ENCODE results near the gene SLC25A25. TPM values are rescaled to one million over a fixed set of nuclear protein-coding genes. Genes with fewer than 3 reads are reported as not detected.

Gene SLC25A25
- total RNA-seq, 4 donors from 2014 or later = 23.4 to 29.7 (median 27.2) TPM

DNA sequence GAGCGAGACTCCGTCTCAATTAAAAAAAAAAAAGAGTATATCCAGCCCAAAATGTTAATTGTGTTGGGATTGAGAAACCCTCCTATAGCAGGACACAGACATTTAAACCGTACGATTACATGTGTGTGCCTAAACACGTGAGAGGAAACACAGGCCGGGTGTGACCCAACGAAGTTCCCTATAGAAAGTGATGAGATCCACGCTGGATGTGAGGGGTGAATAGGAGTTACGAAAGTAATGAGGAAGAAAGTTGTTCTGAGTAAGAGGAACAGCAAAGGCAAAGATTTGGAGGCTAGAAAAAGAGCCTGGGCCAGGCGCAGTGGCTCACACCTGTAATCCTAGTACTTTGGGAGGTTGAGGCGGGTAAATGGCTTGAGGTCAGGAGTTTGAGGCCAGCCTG, 14.5 kb upstream of the SLC25A25 start:
- no peak overlapping the region for H3K4me3 ChIP-seq
- no peaks in the 10 kb centered on the region for H3K36me3 ChIP-seq
- WGBS, 2 donors = 82 to 83% methylated on average over 11 of the region's 11 CpGs
- H3K27ac ChIP-seq = peak overlapping the region in 3 of 4 donors; percentile 32 to 97 (median 94)
- no peaks in the 10 kb centered on the region for H3K9me3 ChIP-seq
- TF ChIP-seq EP300 (IDR thresholded peaks at IDR 0.05) (peak; percentile 36 to 79), POLR2A (IDR thresholded peaks at IDR 0.05) (no peak)
- H3K4me1 ChIP-seq = peaks cover 0 to 56% (median 32%) of the 10 kb centered on the region in 4 donors
- peak in 1 of 2 donors; percentile 63 for DNase-seq (ENCODE audit: low spot score in 2 of 2)
- no peaks in the 10 kb centered on the region for H3K27me3 ChIP-seq

DNA sequence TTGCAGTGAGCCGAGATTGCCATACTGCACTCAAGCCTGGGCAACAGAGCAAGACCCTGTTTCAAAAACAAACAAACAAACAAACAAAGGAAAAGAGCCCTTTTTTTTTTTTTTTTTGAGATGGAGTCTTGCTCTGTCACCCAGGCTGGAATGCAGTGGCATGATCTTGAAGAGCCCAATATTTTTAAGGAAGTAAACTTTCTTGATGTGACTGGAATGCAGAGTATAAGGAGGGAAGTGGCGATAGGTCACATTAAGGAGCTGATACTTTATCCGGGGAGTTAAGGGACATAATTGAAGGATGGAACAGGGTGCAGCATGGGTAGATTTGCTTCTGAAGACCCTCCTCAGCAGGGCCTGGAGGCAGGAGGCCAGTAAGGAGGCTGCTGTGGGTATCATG, 13.9 kb upstream of the SLC25A25 start:
- no peak for DNase-seq (ENCODE audit: low spot score in 2 of 2)
- Histone ChIP-seq H3K27ac (peak overlapping the region; percentile 80 to 97 (median 90)), H3K4me1 (peaks cover 0 to 56% (median 32%) of the 10 kb centered on the region in 4 donors), H3K9me3 (no peaks in the 10 kb centered on the region), H3K4me3 (no peak overlapping the region), H3K36me3 (no peaks in the 10 kb centered on the region), H3K27me3 (no peaks in the 10 kb centered on the region)
- TF ChIP-seq POLR2A (IDR thresholded peaks at IDR 0.05) = no peak
- TF ChIP-seq, protein P1, sequence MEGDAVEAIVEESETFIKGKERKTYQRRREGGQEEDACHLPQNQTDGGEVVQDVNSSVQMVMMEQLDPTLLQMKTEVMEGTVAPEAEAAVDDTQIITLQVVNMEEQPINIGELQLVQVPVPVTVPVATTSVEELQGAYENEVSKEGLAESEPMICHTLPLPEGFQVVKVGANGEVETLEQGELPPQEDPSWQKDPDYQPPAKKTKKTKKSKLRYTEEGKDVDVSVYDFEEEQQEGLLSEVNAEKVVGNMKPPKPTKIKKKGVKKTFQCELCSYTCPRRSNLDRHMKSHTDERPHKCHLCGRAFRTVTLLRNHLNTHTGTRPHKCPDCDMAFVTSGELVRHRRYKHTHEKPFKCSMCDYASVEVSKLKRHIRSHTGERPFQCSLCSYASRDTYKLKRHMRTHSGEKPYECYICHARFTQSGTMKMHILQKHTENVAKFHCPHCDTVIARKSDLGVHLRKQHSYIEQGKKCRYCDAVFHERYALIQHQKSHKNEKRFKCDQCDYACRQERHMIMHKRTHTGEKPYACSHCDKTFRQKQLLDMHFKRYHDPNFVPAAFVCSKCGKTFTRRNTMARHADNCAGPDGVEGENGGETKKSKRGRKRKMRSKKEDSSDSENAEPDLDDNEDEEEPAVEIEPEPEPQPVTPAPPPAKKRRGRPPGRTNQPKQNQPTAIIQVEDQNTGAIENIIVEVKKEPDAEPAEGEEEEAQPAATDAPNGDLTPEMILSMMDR (IDR thresholded peaks at IDR 0.05) = no peak
- TF ChIP-seq EP300 (IDR thresholded peaks at IDR 0.05) = no peak
- WGBS, 2 donors = 66 to 71% methylated on average over 3 of the region's 3 CpGs

DNA sequence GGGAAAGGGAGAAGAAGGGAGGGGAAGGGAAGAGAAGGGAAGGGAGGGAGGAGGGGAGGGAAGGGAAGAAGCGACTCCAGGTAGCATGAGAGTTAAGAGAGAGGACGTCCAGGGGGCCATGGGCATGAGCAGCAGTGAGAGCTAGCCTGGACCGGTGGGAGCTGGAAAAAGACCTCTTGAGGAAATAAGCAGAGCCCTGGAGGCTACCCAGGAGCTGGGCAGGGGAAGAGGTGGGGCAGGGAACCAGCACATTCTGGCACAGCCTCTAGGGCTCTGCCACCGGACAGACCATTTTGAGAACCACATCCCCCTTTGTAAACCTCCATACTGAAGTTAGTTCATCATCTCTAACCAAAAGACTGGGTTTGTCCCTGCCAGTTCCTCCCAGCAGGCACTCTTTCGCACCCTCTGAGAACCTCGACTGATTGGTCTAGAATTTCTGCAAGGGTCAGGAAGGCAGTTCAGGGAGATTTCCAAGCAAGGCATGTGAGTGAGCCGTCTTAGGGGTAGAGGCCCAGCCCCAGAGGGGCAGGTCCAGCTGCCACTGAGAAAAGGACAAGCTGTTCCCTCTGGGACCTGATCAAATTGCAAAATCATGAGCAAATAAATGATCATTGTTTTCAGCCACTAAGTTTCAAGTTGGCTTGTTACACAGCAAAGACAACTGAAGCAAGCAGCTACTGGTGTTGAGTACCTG, 12.5 kb upstream of the SLC25A25 start:
- 16 to 18% methylated on average over 6 to 7 of the region's 7 CpGs for WGBS, 2 donors
- H3K9me3 ChIP-seq = no peaks in the 10 kb centered on the region
- no peaks in the 10 kb centered on the region for H3K36me3 ChIP-seq
- H3K4me3 ChIP-seq = peak overlapping the region in 1 of 4 donors; percentile 19
- H3K27me3 ChIP-seq = no peaks in the 10 kb centered on the region
- peak overlapping the region; percentile 80 to 97 (median 90) for H3K27ac ChIP-seq
- TF ChIP-seq EP300 (IDR thresholded peaks at IDR 0.05) (peak; percentile 71 to 94), POLR2A (IDR thresholded peaks at IDR 0.05) (peak in 1 of 2 donors; percentile 41)
- TF ChIP-seq, protein P1 (IDR thresholded peaks at IDR 0.05) = peak in 2 of 5 experiments; percentile 10 to 11
- peak in 1 of 2 donors; percentile 40 for DNase-seq (ENCODE audit: low spot score in 2 of 2)
- H3K4me1 ChIP-seq = peaks cover 0 to 47% (median 32%) of the 10 kb centered on the region in 4 donors

DNA sequence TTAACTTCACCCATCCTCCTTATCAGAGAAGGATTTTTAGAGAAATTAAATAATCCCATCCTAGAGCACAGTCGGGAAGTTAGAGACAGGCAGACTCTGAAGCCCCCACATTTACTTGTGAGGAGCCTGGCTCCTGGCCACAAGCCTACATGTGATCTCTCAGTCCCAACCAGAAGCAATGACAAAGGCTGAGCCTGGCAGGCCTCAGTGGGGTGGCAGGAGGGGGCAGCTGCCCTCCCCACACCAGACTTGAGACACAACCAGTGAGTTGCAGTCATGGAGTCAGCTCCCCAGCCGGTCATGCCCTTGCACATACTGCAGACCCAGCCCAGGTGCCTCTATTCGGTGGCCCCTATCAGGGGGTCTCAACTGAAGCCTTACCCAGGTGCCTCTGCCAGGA, 11.9 kb upstream of the SLC25A25 start:
- Histone ChIP-seq H3K27me3 (no peaks in the 10 kb centered on the region), H3K4me3 (no peak overlapping the region), H3K27ac (peak overlapping the region; percentile 80 to 97 (median 90)), H3K9me3 (no peaks in the 10 kb centered on the region), H3K36me3 (peaks cover 0 to under 1% (median 0%) of the 10 kb centered on the region in 3 donors), H3K4me1 (peaks cover 0 to 44% (median 32%) of the 10 kb centered on the region in 4 donors)
- peak; percentile 10 to 27 for TF ChIP-seq POLR2A (IDR thresholded peaks at IDR 0.05)
- TF ChIP-seq EP300 (IDR thresholded peaks at IDR 0.05) = peak in 1 of 2 donors; percentile 40
- TF ChIP-seq, protein P1 (IDR thresholded peaks at IDR 0.05) = no peak
- WGBS, 2 donors = 45 to 49% methylated on average over 3 of the region's 3 CpGs
- DNase-seq (ENCODE audit: low spot score in 2 of 2) = peak in 1 of 2 donors; percentile 36

DNA sequence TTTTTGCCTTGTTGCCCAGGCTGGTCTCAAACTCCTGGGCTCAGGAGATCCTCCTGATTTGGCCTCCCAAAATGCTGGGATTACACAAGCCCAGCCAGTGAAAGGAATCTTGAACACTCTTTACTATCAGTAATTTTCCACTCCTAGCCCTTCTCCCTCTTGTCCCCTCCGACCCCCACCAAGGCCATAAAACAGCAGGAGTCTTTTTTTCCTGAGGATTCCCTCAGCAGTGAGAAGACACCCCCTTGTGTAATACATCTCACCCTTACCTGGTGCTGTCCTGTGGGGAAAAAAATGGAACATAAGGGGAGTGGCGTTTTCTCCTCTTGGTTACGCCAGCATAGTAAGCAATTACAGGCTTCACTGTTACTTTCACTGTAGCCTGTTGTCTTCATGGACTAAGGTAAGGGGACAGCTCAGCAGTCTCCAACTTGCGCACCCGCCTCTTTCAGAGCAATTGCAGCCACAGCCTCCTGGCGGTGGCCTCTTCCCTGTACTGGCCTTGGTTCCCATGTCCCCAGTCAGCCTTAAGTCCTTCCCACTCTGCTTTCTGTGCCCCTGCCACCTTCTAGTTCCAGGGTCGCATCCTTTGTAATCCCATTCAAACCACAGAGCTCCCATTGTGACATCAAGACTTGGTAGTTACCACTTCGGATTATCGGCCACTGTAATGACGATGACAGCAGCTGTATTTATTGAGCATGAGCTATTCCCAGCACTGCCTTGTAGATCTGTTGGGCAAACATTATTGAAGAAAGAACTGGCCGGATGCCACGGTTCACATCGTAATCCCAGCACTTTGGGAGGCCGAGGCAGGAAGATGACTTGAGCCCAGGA, 10.9 kb upstream of the SLC25A25 start:
- WGBS, 2 donors = 61 to 76% methylated on average over 14 of the region's 14 CpGs

More for the DNA sequence above, 10.9 kb upstream of the SLC25A25 start:
- Histone ChIP-seq H3K9me3 (no peaks in the 10 kb centered on the region), H3K36me3 (peaks cover 0 to 9% (median 0%) of the 10 kb centered on the region in 3 donors), H3K27ac (peak overlapping the region; percentile 80 to 97 (median 90)), H3K4me1 (peaks cover 0 to 50% (median 32%) of the 10 kb centered on the region in 4 donors), H3K27me3 (no peaks in the 10 kb centered on the region), H3K4me3 (no peak overlapping the region)
- TF ChIP-seq, protein P1 (IDR thresholded peaks at IDR 0.05) = no peak
- TF ChIP-seq EP300 (IDR thresholded peaks at IDR 0.05) (no peak), POLR2A (IDR thresholded peaks at IDR 0.05) (no peak)
- DNase-seq (ENCODE audit: low spot score in 2 of 2) = no peak
